Esophagus muscularis mucosa (tissue), 3 donors: Measurements from ENCODE around the gene ZMYND10.

Source experiments
- CTCF ChIP-seq, 3 experiments: fragments of 200-600 bp in 2 of 3; fragments of 450-650 bp in 1 of 3; sonication (generic) in 2 of 3; IDR thresholded peaks; one replicate each; pipeline ENCODE4 v1.5.1; 2017 to 2019; ENCODE audit warnings: antibody characterized with exemption in 3 of 3, mild to moderate bottlenecking in 2 of 3, moderate library complexity in 1 of 3
- POLR2AphosphoS5 ChIP-seq, 2 donors: sonication (generic); formaldehyde crosslinking; IDR thresholded peaks; one replicate each; pipeline ENCODE4 v1.6.1; 2017; ENCODE audit warnings: antibody characterized with exemption in 2 of 2

- TF ChIP-seq CTCF (IDR thresholded peaks at IDR 0.05) (no peak), POLR2AphosphoS5 (IDR thresholded peaks at IDR 0.05) (peak; percentile 66 to 70)
Observed at GRCh38 chr3:50333744-50334328, 11.7 kb downstream of the ZMYND10 start.
